CD1c-positive myeloid dendritic cell (primary cell): ENCODE results near the gene MRPL28.
"Not testable (repeated sequence)": the region's sequence is repeated elsewhere in the genome, so short reads cannot be mapped to it uniquely, and the experiment has no call there.

Experiments used
- DNase-seq: peaks from one replicate; pipeline ENCODE4 v3.0.0-alpha.2; 2016; ENCODE audit errors: extremely low spot score

MRPL28 gene

DNA sequence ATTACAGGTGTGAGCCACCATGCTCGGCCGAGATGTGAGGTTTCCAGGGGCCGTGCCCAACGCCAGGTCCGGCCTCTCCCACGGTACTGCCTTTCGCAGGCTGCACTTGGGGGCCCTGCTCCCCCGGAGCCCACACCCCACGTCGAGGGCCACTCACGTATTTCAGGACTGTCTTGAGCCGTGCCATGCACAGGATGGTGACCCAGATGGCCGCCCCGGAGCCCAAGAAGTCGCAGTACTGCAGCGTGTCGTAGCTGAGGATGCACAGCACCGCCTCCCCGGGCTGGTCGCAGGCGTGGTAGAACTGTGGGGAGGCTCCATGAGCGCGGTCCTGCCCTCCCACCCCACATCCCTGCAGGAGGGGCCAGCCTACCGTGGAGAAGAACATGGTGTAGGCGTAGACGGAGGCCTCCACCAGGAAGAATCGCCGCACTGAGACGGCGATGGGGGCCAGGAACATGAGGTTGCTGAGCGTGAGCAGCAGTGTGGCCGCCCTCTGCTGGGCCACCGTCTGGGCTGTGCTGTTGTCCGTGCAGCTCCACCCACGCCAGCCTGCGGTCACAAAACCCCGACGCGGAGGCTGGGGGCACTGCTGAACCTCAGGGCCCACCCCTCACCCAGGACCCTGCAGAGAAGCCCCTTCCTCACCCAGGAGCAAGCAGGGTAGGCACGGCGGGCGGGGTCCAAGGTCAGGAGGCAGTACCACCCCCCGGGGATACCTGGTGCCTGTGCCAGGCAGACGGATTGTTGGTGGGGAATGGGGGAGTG is 3.7 kb upstream of the MRPL28 start:
- DNase-seq: no peak

DNA sequence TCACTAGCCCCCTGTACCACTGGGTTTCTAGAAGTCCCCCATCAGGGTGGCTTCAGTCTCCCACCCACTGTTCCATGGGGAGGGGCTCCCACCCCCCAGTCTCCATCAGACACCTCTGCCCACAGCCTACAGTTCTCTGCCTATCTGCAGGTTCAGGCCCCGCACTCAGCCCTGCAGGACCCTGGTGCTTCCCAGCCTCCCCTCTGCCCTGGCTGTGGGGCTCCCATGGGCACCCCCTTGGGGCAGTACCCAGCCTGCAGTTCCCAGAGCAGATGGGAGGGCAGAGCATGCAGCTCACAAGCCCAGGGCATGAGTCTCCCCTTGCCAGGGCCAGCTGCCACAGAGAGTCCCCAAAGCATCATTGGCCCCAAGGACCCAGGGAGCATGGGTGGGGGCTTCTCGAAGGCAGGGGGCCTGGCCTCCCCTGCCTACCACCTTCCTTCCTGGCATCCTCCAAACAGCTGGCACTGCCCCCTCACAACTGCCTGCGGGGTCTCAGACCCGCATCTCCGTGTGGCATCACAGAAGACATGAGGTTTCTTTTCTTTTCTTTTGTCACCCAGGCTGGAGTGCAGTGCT is 2.8 kb upstream of the MRPL28 start:
- DNase-seq: no peak

- DNase-seq: no peak
Measured at GRCh38 chr16:372302-372983, 2.1 kb upstream of the MRPL28 start.

DNA sequence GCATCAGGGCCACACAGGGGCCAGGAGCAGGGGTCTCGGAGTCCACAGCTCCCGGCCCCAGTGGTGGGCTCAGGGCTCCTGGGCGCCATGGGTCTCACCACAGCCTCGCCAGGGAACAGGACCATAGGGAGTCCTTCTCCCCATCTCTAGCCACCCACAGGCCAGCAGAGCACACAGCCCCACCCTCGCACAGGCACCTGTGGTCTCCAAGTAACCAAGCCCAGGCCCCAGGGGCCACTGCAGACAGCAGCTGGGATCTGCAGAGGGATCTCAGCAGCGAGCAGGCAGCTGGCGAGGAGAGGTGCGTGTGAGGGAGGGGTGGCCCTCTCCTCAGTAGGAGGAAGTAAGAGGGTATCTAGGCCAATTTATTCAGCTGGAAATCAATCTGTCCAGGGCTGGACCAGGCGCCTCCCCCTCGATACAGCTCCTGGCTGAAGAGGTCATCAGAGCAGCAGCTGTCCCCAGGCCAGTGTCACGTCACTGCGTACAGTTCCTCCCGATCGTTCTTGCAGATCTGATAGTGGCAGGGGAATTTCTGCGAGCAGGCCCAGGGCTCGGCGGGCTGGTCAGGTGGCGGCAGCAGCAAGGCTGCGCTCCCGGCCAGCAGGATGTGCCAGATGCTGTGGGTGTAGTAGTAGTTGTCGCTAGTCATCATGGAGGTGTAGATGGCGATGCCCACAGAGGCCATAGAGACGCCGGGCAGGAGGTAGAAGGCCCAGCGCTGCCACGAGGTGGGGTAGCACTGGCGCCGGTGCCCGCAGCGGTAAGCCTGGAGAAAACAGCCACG is 1.4 kb upstream of the MRPL28 start:
- DNase-seq: no peak

- no peak for DNase-seq
Measured at GRCh38 chr16:370979-371514, 709 bp upstream of the MRPL28 start.

DNA sequence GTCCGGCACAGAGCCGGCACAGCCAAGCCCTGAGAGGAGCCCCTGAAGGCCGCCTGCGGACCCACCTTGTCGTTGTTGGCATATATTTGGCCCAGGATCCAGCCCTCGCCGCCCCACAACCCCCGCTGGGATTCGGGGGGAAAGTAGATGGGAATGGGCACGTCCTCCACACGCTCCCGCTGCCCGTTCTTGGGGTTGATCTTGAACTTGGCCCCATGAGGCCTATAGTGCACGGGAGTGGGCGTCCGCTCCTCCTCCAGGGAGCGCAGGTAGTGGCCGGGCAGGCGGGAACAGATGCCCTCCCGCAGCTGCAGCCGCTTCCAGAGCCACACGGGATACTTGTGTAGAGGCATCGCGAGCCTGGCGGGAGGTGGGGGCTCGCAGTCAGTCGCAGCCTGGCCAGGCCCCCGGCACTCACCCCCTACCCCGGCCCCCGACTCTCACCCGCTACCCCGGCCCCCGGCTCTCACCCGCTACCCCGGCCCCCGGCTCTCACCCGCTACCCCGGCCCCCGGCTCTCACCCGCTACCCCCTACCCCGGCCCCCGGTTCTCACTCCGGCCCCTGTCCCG is 387 bp downstream of the MRPL28 start:
- DNase-seq: no peak

DNA sequence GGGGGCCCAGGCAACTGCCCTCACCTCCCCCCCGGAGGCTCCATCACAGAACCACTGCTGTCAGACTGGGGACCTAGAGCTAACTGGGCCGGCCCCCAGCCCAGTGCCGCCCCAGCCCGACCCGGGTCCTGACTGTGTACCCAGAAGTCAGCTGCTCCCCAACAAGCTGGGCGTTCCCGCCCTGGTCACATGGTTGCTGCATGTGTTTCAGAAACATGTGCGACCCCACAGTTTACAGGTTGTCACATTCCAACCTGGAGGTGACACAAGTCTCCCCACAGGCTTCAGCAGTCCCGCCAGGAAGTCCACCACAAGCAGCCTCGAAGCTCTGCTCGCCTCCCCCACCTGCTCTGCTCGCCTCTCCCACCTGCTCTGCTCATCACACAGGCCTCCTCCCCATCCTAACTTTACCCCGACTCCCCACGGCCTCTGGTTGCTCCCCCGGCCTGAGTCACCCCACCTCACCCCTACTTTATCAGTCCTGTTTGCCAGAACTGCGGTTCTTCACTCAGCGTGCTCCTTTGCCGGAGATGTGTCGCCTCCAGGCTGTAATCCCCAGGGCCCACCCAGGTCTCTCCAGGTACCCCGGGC is 968 bp downstream of the MRPL28 start:
- no peak for DNase-seq

GRCh38 chr16:368388-369158 is 1.8 kb downstream of the MRPL28 start:
- no peak for DNase-seq

DNA sequence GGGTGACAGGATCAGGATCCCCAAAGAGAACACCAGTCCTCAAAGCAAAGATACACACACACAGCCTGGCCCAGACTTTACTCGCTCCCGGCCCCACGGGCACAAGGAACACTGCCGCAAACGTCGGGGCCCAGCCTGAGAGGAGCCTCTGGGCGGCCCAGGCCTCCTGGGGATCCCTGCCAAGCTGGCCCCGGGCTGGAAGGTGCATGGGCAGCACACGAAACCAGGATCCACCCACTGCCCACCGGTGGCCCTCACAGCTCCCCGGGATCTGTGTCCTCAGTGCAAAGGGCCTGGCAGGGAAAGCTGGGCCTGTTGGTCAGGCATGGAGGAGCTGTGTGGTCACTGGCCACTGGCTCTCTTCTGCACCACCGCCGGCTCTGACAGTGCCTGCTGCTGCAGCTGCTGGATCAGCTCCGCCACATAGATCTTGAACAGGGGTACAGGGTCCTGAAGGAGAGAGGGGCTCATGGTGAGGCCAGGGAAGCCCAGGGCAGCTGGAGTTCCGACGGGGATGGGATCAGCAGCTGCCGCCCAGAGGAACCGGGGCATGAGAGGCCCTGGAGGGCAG is 2.9 kb downstream of the MRPL28 start:
- DNase-seq: no peak

DNA sequence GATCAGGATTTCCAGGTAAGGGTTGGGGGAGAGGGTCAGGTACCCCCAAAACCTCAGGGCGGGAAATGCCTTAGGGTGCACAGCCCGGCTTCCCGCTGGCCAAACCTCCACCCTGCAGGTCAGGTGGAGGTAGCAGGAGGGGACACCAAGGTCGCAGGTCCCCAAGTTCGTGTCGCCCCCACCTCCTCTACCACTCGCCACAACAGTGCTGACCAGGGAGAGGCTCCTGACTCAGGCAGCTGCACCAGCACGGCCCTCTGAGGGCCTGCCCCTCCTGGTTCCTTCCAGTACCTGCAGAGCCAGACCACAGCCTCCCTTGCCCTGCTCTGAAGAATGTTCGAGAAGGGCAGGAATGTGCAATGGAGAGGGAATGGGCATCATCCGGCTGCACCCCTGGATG is 3.9 kb downstream of the MRPL28 start:
- DNase-seq: no peak

GRCh38 chr16:364595-365491 is 5.5 kb downstream of the MRPL28 start:
- no peak for DNase-seq

GRCh38 chr16:363766-364490 is 6.4 kb downstream of the MRPL28 start:
- no peak for DNase-seq

GRCh38 chr16:363110-363765 is 7.1 kb downstream of the MRPL28 start:
- no peak for DNase-seq

DNA sequence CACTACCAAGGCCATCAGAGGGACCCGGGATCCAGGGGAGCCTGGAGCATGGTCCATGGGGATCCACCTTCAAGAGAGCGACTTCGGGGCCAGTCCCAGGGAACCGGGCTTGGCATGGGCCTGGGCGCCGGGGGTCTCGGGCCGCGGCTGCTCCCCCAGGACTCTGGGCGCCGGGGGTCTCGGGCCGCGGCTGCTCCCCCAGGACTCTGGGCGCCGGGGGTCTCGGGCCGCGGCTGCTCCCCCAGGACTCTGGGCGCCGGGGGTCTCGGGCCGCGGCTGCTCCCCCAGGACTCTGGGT is 7.7 kb downstream of the MRPL28 start:
- not testable (repeated sequence) for DNase-seq

GRCh38 chr16:361872-362701 is 8.3 kb downstream of the MRPL28 start:
- DNase-seq: peak; percentile 76

GRCh38 chr16:361341-361871 is 8.9 kb downstream of the MRPL28 start:
- no peak for DNase-seq
